T-cell (primary cell): ENCODE data around the gene ADARB2. TPM values are rescaled to one million over a fixed set of nuclear protein-coding genes. Genes with fewer than 3 reads are reported as not detected.

Source experiments
- ATAC-seq, 4 experiments: fragments of 200-7000 bp in 3 of 4; fragments of 150-1000 bp in 1 of 4; cut with Tn5 transposase; replicated peaks in 1 of 4; 1 replicate in 3 of 4; 2 replicates in 1 of 4; pipeline ENCODE4 v1.10.0; 2021; ENCODE audit warnings: moderate library complexity in 3 of 4, mild to moderate bottlenecking in 2 of 4, moderate number of reproducible peaks in 1 of 4
- CTCF ChIA-PET, 2 donors: fragments of 300-600 bp; sonication (Branson Sonifier 250); formaldehyde crosslinking; loops; one replicate each; lab custom pipeline; 2022; ENCODE audit warnings: antibody characterized with exemption in 2 of 2; lab: Charles Lee
- POLR2A ChIA-PET, 2 donors: fragments of 300-600 bp; sonication (Branson Sonifier 250); formaldehyde crosslinking; loops; one replicate each; lab custom pipeline; 2022; ENCODE audit warnings: antibody characterized with exemption in 2 of 2; lab: Charles Lee
- DNase-seq, 35 experiments: peaks; one replicate each; pipeline versions ENCODE4 v3.0.0 to v3.0.0-alpha.2; 2013 to 2023
- H3K27ac ChIP-seq: one replicate; pipeline ENCODE4 v1.5.1; 2013; ENCODE audit warnings: low read length
- H3K27me3 ChIP-seq, 2 experiments: replicated peaks in 1 of 2; 1 replicate in 1 of 2; 2 replicates in 1 of 2; pipeline versions ENCODE4 v1.6.1 to v1.7.0; 2013; ENCODE audit warnings: low read length in 1 of 2, mixed read lengths in 1 of 2; ENCODE audit not compliant: control insufficient read depth in 2 of 2, insufficient read depth in 2 of 2; ENCODE audit errors: extremely low read depth in 1 of 2
- H3K36me3 ChIP-seq, 2 donors: 1 replicate in 1 of 2; 2 replicates in 1 of 2; pipeline versions ENCODE4 v1.6.1 to v1.7.0; 2013; ENCODE audit warnings: low read length in 1 of 2; ENCODE audit not compliant: control insufficient read depth in 2 of 2, insufficient read depth in 1 of 2; ENCODE audit errors: extremely low read depth in 1 of 2
- H3K4me1 ChIP-seq, 2 experiments: 1 replicate in 1 of 2; 2 replicates in 1 of 2; pipeline versions ENCODE4 v1.6.1 to v1.7.0; 2013; ENCODE audit warnings: low read length in 2 of 2, mixed read lengths in 1 of 2; ENCODE audit not compliant: insufficient read depth in 2 of 2, control insufficient read depth in 1 of 2; ENCODE audit errors: extremely low read depth in 1 of 2
- H3K4me3 ChIP-seq, 2 donors: 1 replicate in 1 of 2; 2 replicates in 1 of 2; pipeline versions ENCODE4 v1.5.1 to v1.7.0; 2013; ENCODE audit warnings: mild to moderate bottlenecking in 2 of 2, low read length in 1 of 2, moderate library complexity in 1 of 2; ENCODE audit not compliant: control insufficient read depth in 1 of 2; ENCODE audit errors: extremely low read depth in 1 of 2
- H3K9me3 ChIP-seq: 2 replicates; pipeline ENCODE4 v1.7.0; 2013
- H3K27ac Mint-ChIP-seq, 2 donors: one replicate each; pipeline ENCODE4 v1.8.0; 2020 to 2021; ENCODE audit warnings: mild to moderate bottlenecking in 2 of 2, mixed read lengths in 2 of 2
- H3K27me3 Mint-ChIP-seq, 2 donors: one replicate each; pipeline ENCODE4 v1.8.0; 2021 to 2022; ENCODE audit warnings: mixed read lengths in 2 of 2
- H3K36me3 Mint-ChIP-seq: one replicate; pipeline ENCODE4 v1.8.0; 2021; ENCODE audit warnings: mixed read lengths
- H3K4me1 Mint-ChIP-seq, 3 donors: one replicate each; pipeline ENCODE4 v1.8.0; 2020 to 2022; ENCODE audit warnings: mixed read lengths in 3 of 3, mild to moderate bottlenecking in 1 of 3
- H3K4me3 Mint-ChIP-seq, 3 donors: one replicate each; pipeline ENCODE4 v1.8.0; 2020 to 2022; ENCODE audit warnings: mild to moderate bottlenecking in 3 of 3, mixed read lengths in 3 of 3, moderate library complexity in 3 of 3
- H3K9me3 Mint-ChIP-seq, 3 donors: one replicate each; pipeline ENCODE4 v1.8.0; 2020 to 2022; ENCODE audit warnings: mixed read lengths in 3 of 3
- WGBS: methylation state at CpG from one replicate; pipeline ENCODE4 v1.1.5; 2013; ENCODE audit warnings: missing lambda C conversion rate; ENCODE audit not compliant: insufficient coverage; 5-methylcytosine and 5-hydroxymethylcytosine counted together
- total RNA-seq, 35 experiments: library from RNA in 6 of 35; stranded (reverse) in 6 of 35; fragments of 120-200 nt in 1 of 35; gene quantifications; one replicate each; pipeline versions ENCODE4 v1.2.1 to v1.2.4 and lab custom pipeline; 2013 to 2026

ADARB2 gene
- total RNA-seq, 5 donors from 2014 or later (not counting 1 experiment from before 2014, with no cell fraction given): 0.07 to 4.0 (median 0.41) TPM

GRCh38 chr10:1214882-1215540 is 522.3 kb downstream of the ADARB2 start:
- H3K36me3 ChIP-seq: no peaks in the 10 kb centered on the region
- H3K36me3 Mint-ChIP-seq: no peaks in the 10 kb centered on the region
- CTCF ChIA-PET: no interaction called here
- no peak overlapping the region for H3K4me3 ChIP-seq
- H3K4me3 Mint-ChIP-seq: no peak overlapping the region
- H3K4me1 ChIP-seq: no peaks in the 10 kb centered on the region
- H3K27me3 Mint-ChIP-seq: peaks cover 0 to 4% of the 10 kb centered on the region in 2 donors
- H3K9me3 Mint-ChIP-seq: no peaks in the 10 kb centered on the region
- POLR2A ChIA-PET: no interaction called here
- H3K27me3 ChIP-seq: peaks cover 0 to 18% of the 10 kb centered on the region in 2 experiments
- H3K4me1 Mint-ChIP-seq: no peaks in the 10 kb centered on the region
- DNase-seq (no peak), ATAC-seq (no peak)
- no peaks in the 10 kb centered on the region for H3K9me3 ChIP-seq
- WGBS: 86% methylated on average over 15 of the region's 16 CpGs
- no peak overlapping the region for H3K27ac Mint-ChIP-seq
- no peak overlapping the region for H3K27ac ChIP-seq

GRCh38 chr10:1214071-1214675 is 523.2 kb downstream of the ADARB2 start:
- no peaks in the 10 kb centered on the region for H3K9me3 Mint-ChIP-seq
- no peak overlapping the region for H3K4me3 Mint-ChIP-seq
- H3K27ac Mint-ChIP-seq: no peak overlapping the region
- Histone ChIP-seq H3K4me3 (no peak overlapping the region), H3K27me3 (peaks cover 0 to 18% of the 10 kb centered on the region in 2 experiments), H3K36me3 (no peaks in the 10 kb centered on the region), H3K27ac (no peak overlapping the region), H3K9me3 (no peaks in the 10 kb centered on the region), H3K4me1 (no peaks in the 10 kb centered on the region)
- ATAC-seq (no peak), DNase-seq (no peak)
- no peaks in the 10 kb centered on the region for H3K4me1 Mint-ChIP-seq
- POLR2A ChIA-PET: no interaction called here
- H3K27me3 Mint-ChIP-seq: peaks cover 0 to 4% of the 10 kb centered on the region in 2 donors
- 90% methylated on average over 27 of the region's 28 CpGs for WGBS
- CTCF ChIA-PET: no interaction called here
- H3K36me3 Mint-ChIP-seq: no peaks in the 10 kb centered on the region

- no peaks in the 10 kb centered on the region for H3K4me1 Mint-ChIP-seq
- DNase-seq (no peak), ATAC-seq (no peak)
These were observed 523.9 kb downstream of the ADARB2 start for GRCh38 chr10:1213252-1214070.

GRCh38 chr10:1212571-1213141 is 524.7 kb downstream of the ADARB2 start:
- Mint-ChIP-seq H3K4me3 (no peak overlapping the region), H3K27me3 (peaks cover 0 to 4% of the 10 kb centered on the region in 2 donors), H3K27ac (no peak overlapping the region), H3K4me1 (no peaks in the 10 kb centered on the region), H3K36me3 (no peaks in the 10 kb centered on the region), H3K9me3 (no peaks in the 10 kb centered on the region)
- 74% methylated on average over 9 of the region's 9 CpGs for WGBS
- Histone ChIP-seq H3K4me3 (no peak overlapping the region), H3K27ac (no peak overlapping the region), H3K27me3 (peaks cover 0 to 18% of the 10 kb centered on the region in 2 experiments), H3K9me3 (no peaks in the 10 kb centered on the region), H3K4me1 (no peaks in the 10 kb centered on the region), H3K36me3 (no peaks in the 10 kb centered on the region)
- ChIA-PET POLR2A (no interaction called here), CTCF (interaction anchor here in 1 of 2 donors (0.6 kb wide), 1 partner anchor 104 kb away, joined by 5 read pairs; no protein-coding TSS in a partner anchor)
- no peak for DNase-seq
- ATAC-seq: peak in 1 of 4 experiments; percentile 14

More at GRCh38 chr10:1213252-1214070, 523.9 kb downstream of the ADARB2 start:
- no peak overlapping the region for H3K4me3 ChIP-seq
- no peak overlapping the region for H3K27ac Mint-ChIP-seq
- POLR2A ChIA-PET: no interaction called here
- CTCF ChIA-PET: no interaction called here
- no peaks in the 10 kb centered on the region for H3K4me1 ChIP-seq
- H3K27me3 Mint-ChIP-seq: peaks cover 0 to 4% of the 10 kb centered on the region in 2 donors
- WGBS: 82% methylated on average over 16 of the region's 21 CpGs
- H3K36me3 ChIP-seq: no peaks in the 10 kb centered on the region
- peaks cover 0 to 18% of the 10 kb centered on the region in 2 experiments for H3K27me3 ChIP-seq
- H3K9me3 ChIP-seq: no peaks in the 10 kb centered on the region
- H3K9me3 Mint-ChIP-seq: no peaks in the 10 kb centered on the region
- H3K4me3 Mint-ChIP-seq: no peak overlapping the region
- H3K36me3 Mint-ChIP-seq: no peaks in the 10 kb centered on the region
- no peak overlapping the region for H3K27ac ChIP-seq

GRCh38 chr10:1211844-1212570 is 525.3 kb downstream of the ADARB2 start:
- H3K4me3 Mint-ChIP-seq: no peak overlapping the region

More at GRCh38 chr10:1211844-1212570, 525.3 kb downstream of the ADARB2 start:
- ChIA-PET POLR2A (no interaction called here), CTCF (interaction anchor here in 1 of 2 donors (0.6 kb wide), 1 partner anchor 104 kb away, joined by 5 read pairs; no protein-coding TSS in a partner anchor)
- DNase-seq (no peak), ATAC-seq (no peak)
- no peaks in the 10 kb centered on the region for H3K36me3 Mint-ChIP-seq
- no peaks in the 10 kb centered on the region for H3K9me3 Mint-ChIP-seq
- Histone ChIP-seq H3K27ac (no peak overlapping the region), H3K4me3 (no peak overlapping the region), H3K27me3 (peaks cover 0 to 18% of the 10 kb centered on the region in 2 experiments), H3K9me3 (no peaks in the 10 kb centered on the region), H3K36me3 (no peaks in the 10 kb centered on the region), H3K4me1 (no peaks in the 10 kb centered on the region)
- no peaks in the 10 kb centered on the region for H3K4me1 Mint-ChIP-seq
- 82% methylated on average over 7 of the region's 16 CpGs for WGBS
- H3K27ac Mint-ChIP-seq: no peak overlapping the region
- H3K27me3 Mint-ChIP-seq: peaks cover 0 to 4% of the 10 kb centered on the region in 2 donors
